ENCODE measurements around the gene CREB3. TPM values are rescaled to one million over a fixed set of nuclear protein-coding genes. Genes with fewer than 3 reads are reported as not detected.

The CREB3 gene
- total RNA-seq, 2 experiments from 2014 or later = 13.7 to 15.4 TPM

GRCh38 chr9:35778496-35778895 is 46.0 kb downstream of the CREB3 start:
- Histone ChIP-seq H3K36me3 (ENCODE audit: insufficient read depth, low read length) (peaks cover 4% of the 10 kb centered on the region), H3K4me3 (ENCODE audit: low read length) (no peak overlapping the region), H3K4me1 (ENCODE audit: insufficient read depth, low read length) (no peaks in the 10 kb centered on the region), H3K27ac (ENCODE audit: low read depth in 1 of 2, low read length in 2 of 2) (no peak overlapping the region), H3K9me3 (ENCODE audit: control insufficient read depth in 1 of 2, insufficient read depth in 1 of 2, low read length in 2 of 2) (no peaks in the 10 kb centered on the region), H3K27me3 (ENCODE audit: control insufficient read depth in 1 of 2, insufficient read depth in 2 of 2, low read length in 2 of 2) (no peaks in the 10 kb centered on the region)
- DNase-seq (no peak), ATAC-seq (ENCODE audit: poor library complexity) (no peak)
- ChIA-PET POLR2A (no interaction called here), CTCF (interaction anchor here (0.5 to 1.3 kb wide), 2 partner anchors 12 to 707 kb away, joined by 3 to 4 read pairs; no protein-coding TSS in a partner anchor)
- H3K4me3 Mint-ChIP-seq = no peak overlapping the region
- intact Hi-C loops (cut with DNase I, micrococcal nuclease) = no loop called here
- H3K4me1 Mint-ChIP-seq (ENCODE audit: low read depth) = no peaks in the 10 kb centered on the region
- peaks cover 26% of the 10 kb centered on the region for H3K36me3 Mint-ChIP-seq (ENCODE audit: low read depth)
- TF ChIP-seq, protein P1, sequence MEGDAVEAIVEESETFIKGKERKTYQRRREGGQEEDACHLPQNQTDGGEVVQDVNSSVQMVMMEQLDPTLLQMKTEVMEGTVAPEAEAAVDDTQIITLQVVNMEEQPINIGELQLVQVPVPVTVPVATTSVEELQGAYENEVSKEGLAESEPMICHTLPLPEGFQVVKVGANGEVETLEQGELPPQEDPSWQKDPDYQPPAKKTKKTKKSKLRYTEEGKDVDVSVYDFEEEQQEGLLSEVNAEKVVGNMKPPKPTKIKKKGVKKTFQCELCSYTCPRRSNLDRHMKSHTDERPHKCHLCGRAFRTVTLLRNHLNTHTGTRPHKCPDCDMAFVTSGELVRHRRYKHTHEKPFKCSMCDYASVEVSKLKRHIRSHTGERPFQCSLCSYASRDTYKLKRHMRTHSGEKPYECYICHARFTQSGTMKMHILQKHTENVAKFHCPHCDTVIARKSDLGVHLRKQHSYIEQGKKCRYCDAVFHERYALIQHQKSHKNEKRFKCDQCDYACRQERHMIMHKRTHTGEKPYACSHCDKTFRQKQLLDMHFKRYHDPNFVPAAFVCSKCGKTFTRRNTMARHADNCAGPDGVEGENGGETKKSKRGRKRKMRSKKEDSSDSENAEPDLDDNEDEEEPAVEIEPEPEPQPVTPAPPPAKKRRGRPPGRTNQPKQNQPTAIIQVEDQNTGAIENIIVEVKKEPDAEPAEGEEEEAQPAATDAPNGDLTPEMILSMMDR (IDR thresholded peaks at IDR 0.05) = no peak
- no peaks in the 10 kb centered on the region for H3K9me3 Mint-ChIP-seq
- H3K27ac Mint-ChIP-seq = no peak overlapping the region
- H3K27me3 Mint-ChIP-seq = no peaks in the 10 kb centered on the region

DNA sequence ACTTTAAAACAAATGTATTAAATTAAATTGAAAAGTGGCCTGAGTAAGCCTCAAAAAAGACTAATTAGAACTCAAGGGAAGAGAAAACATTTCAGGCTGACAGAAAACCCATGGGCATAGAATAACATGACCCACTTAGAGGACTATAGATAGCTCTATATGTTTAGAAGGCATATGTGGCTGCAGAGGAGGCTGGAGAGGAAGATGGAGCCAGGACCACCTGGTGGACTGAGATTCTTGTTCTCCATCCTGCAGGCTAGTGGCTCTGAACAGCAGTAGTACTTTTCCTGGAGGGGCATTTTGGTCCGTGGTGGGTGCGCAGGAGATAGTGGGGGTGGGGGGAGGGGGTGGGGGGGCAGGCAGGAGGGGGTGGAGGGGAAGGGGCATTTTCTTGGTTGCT is 48.6 kb downstream of the CREB3 start:
- no peaks in the 10 kb centered on the region for H3K27me3 Mint-ChIP-seq
- DNase-seq (no peak), ATAC-seq (ENCODE audit: poor library complexity) (no peak)
- intact Hi-C loops (cut with DNase I, micrococcal nuclease) = no loop called here
- H3K27me3 ChIP-seq (ENCODE audit: control insufficient read depth in 1 of 2, insufficient read depth in 2 of 2, low read length in 2 of 2) = no peaks in the 10 kb centered on the region
- CTCF ChIA-PET = interaction anchor here (0.7 kb wide), 1 partner anchor 84 kb away, joined by 4 read pairs; no protein-coding TSS in a partner anchor
- no peak overlapping the region for H3K4me3 ChIP-seq (ENCODE audit: low read length)
- H3K36me3 ChIP-seq (ENCODE audit: insufficient read depth, low read length) = peaks cover 11% of the 10 kb centered on the region
- H3K4me1 Mint-ChIP-seq (ENCODE audit: low read depth) = no peaks in the 10 kb centered on the region
- H3K27ac Mint-ChIP-seq = no peak overlapping the region
- H3K4me1 ChIP-seq (ENCODE audit: insufficient read depth, low read length) = no peaks in the 10 kb centered on the region
- no peaks in the 10 kb centered on the region for H3K9me3 ChIP-seq (ENCODE audit: control insufficient read depth in 1 of 2, insufficient read depth in 1 of 2, low read length in 2 of 2)
- H3K4me3 Mint-ChIP-seq = no peak overlapping the region
- no peaks in the 10 kb centered on the region for H3K9me3 Mint-ChIP-seq
- no peak overlapping the region for H3K27ac ChIP-seq (ENCODE audit: low read depth in 1 of 2, low read length in 2 of 2)
- TF ChIP-seq, protein P1 (IDR thresholded peaks at IDR 0.05) = no peak
- peaks cover 36% of the 10 kb centered on the region for H3K36me3 Mint-ChIP-seq (ENCODE audit: low read depth)
- POLR2A ChIA-PET = no interaction called here

DNA sequence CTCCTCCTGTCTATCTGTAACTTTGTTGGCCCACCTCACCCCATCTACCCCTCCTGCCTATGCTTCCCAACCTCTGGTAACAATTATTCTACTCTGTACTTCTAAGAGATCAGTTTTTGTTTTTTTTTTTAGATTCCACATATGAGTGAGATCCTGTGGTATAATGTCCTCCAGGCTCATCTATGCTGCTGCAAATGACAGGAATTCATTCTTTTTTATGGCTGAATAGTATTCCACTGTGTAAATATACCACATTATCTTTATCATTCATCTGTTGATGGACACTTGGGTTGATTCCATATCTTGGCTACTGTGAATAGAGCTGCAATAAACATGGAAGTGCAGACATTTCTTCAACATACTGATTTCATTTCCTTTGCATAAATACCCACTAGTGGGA is 51.0 kb downstream of the CREB3 start:
- intact Hi-C loops (cut with DNase I, micrococcal nuclease) = no loop called here

More for the DNA sequence above, 51.0 kb downstream of the CREB3 start:
- TF ChIP-seq, protein P1 (IDR thresholded peaks at IDR 0.05) = no peak
- Histone ChIP-seq H3K4me3 (ENCODE audit: low read length) (no peak overlapping the region), H3K27ac (ENCODE audit: low read depth in 1 of 2, low read length in 2 of 2) (no peak overlapping the region), H3K27me3 (ENCODE audit: control insufficient read depth in 1 of 2, insufficient read depth in 2 of 2, low read length in 2 of 2) (no peaks in the 10 kb centered on the region), H3K36me3 (ENCODE audit: insufficient read depth, low read length) (peaks cover 16% of the 10 kb centered on the region), H3K9me3 (ENCODE audit: control insufficient read depth in 1 of 2, insufficient read depth in 1 of 2, low read length in 2 of 2) (no peaks in the 10 kb centered on the region), H3K4me1 (ENCODE audit: insufficient read depth, low read length) (no peaks in the 10 kb centered on the region)
- peaks cover 49% of the 10 kb centered on the region for H3K36me3 Mint-ChIP-seq (ENCODE audit: low read depth)
- POLR2A ChIA-PET = no interaction called here
- no peaks in the 10 kb centered on the region for H3K27me3 Mint-ChIP-seq
- H3K27ac Mint-ChIP-seq = no peak overlapping the region
- no peaks in the 10 kb centered on the region for H3K9me3 Mint-ChIP-seq
- no peaks in the 10 kb centered on the region for H3K4me1 Mint-ChIP-seq (ENCODE audit: low read depth)
- no peak for ATAC-seq (ENCODE audit: poor library complexity)
- CTCF ChIA-PET = interaction anchor here (1.0 to 1.7 kb wide), 2 partner anchors 27 to 52 kb away, joined by 3 to 5 read pairs; no protein-coding TSS in a partner anchor
- no peak overlapping the region for H3K4me3 Mint-ChIP-seq
- DNase-seq = no peak

Small RNA genes lying within 50 kb of the gene (microRNA-seq; reads per million reads assigned to microRNA genes)
- gene MIR6852 (ENCODE audit: borderline microRNAs expressed, borderline replicate concordance) (not detected), gene MIR6853 (ENCODE audit: borderline microRNAs expressed, borderline replicate concordance) (not detected)

Other genes starting within 250 kb of the CREB3 start
- 1 to 10 TPM; 1.6 to 1.8 TPM for gene RUSC2, start 242.6 kb upstream of the CREB3 start, total RNA-seq
- 10 to 100 TPM; 18.5 to 18.6 TPM for gene TESK1, start 127.4 kb upstream of the CREB3 start, total RNA-seq
- gene CD72, start 114.3 kb upstream of the CREB3 start, total RNA-seq = 1 to 10 TPM; 2.3 to 3.6 TPM
- gene SIT1, start 81.7 kb upstream of the CREB3 start, total RNA-seq = 10 to 100 TPM; 18.4 to 19.2 TPM
- over 10,000 TPM; 14,857 to 24,615 TPM for gene RMRP, start 74.6 kb upstream of the CREB3 start, total RNA-seq
- 10 to 100 TPM; 10.2 TPM for gene CCDC107, start 74.4 kb upstream of the CREB3 start, total RNA-seq
- gene ARHGEF39, start 67.5 kb upstream of the CREB3 start, total RNA-seq = under 1 TPM; 0.08 to 0.17 TPM
- not detected for gene CA9, start 58.7 kb upstream of the CREB3 start, total RNA-seq
- gene TPM2, start 42.7 kb upstream of the CREB3 start, total RNA-seq = 10 to 100 TPM; 63.1 to 63.5 TPM
- 100 to 1,000 TPM; 149 to 151 TPM for gene TLN1, start 471 bp upstream of the CREB3 start, total RNA-seq
- 10 to 100 TPM; 17.3 to 18.6 TPM for gene GBA2, start 16.6 kb downstream of the CREB3 start, total RNA-seq
- gene RGP1, start 16.6 kb downstream of the CREB3 start, total RNA-seq = 10 to 100 TPM; 12.6 to 13.1 TPM
- gene MSMP, start 21.6 kb downstream of the CREB3 start, total RNA-seq = not detected
- gene NPR2, start 58.9 kb downstream of the CREB3 start, total RNA-seq = 1 to 10 TPM; 1.2 to 4.2 TPM
- 1 to 10 TPM in 1 of 2 experiments, under 1 TPM in 1; 0.81 to 1.3 TPM for gene SPAG8, start 79.6 kb downstream of the CREB3 start, total RNA-seq
- 10 to 100 TPM; 10.9 to 12.6 TPM for gene HINT2, start 82.4 kb downstream of the CREB3 start, total RNA-seq
- not detected for gene FAM221B, start 96.1 kb downstream of the CREB3 start, total RNA-seq
- gene TMEM8B, start 96.6 kb downstream of the CREB3 start, total RNA-seq = 1 to 10 TPM; 8.9 to 9.6 TPM
- gene OR13J1, start 137.7 kb downstream of the CREB3 start, total RNA-seq = not detected
- not detected for gene HRCT1, start 173.5 kb downstream of the CREB3 start, total RNA-seq
- not detected for gene SPAAR, start 176.8 kb downstream of the CREB3 start, total RNA-seq
- not detected for gene OR2S2, start 225.5 kb downstream of the CREB3 start, total RNA-seq